ENCODE data around the gene COL21A1.

DNA sequence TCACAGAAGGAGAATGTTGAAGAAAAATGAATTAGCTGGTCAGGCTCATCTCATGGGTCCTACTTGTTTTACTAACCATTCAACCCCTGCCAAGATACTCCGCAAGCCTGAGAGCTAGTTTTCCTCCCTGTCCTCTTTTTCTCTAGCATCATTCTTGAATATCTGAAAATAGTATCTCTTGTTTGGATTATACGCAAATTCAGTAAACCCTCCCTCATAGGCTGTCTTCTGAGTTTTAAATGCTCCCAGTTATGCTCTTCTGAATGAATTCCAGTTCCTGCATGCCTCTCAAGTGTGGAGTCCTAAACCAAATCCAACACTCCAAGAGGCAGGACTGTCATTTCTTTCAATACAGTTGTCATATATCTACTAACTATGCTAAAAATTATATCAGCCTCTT, 99.6 kb downstream of the COL21A1 start:
- TF ChIP-seq POLR2A (IDR thresholded peaks at IDR 0.05) (no peak), EP300 (IDR thresholded peaks at IDR 0.05) (no peak), POLR2AphosphoS5 (IDR thresholded peaks at IDR 0.05) (no peak)
- TF ChIP-seq, protein P1, sequence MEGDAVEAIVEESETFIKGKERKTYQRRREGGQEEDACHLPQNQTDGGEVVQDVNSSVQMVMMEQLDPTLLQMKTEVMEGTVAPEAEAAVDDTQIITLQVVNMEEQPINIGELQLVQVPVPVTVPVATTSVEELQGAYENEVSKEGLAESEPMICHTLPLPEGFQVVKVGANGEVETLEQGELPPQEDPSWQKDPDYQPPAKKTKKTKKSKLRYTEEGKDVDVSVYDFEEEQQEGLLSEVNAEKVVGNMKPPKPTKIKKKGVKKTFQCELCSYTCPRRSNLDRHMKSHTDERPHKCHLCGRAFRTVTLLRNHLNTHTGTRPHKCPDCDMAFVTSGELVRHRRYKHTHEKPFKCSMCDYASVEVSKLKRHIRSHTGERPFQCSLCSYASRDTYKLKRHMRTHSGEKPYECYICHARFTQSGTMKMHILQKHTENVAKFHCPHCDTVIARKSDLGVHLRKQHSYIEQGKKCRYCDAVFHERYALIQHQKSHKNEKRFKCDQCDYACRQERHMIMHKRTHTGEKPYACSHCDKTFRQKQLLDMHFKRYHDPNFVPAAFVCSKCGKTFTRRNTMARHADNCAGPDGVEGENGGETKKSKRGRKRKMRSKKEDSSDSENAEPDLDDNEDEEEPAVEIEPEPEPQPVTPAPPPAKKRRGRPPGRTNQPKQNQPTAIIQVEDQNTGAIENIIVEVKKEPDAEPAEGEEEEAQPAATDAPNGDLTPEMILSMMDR (IDR thresholded peaks at IDR 0.05): no peak
